B cell (primary cell): Measurements from ENCODE around the gene PRKCA. TPM values are rescaled to one million over a fixed set of nuclear protein-coding genes. Genes with fewer than 3 reads are reported as not detected.

Experiments used
- ATAC-seq: fragments of 200-7000 bp; cut with Tn5 transposase; one replicate; pipeline ENCODE4 v1.10.0; 2021; ENCODE audit warnings: low read depth, mild to moderate bottlenecking, moderate number of reproducible peaks, moderate library complexity
- CTCF ChIA-PET: fragments of 350-600 bp; sonication (Branson Sonifier 250); formaldehyde crosslinking; loops from one replicate; lab custom pipeline; 2021; ENCODE audit warnings: antibody characterized with exemption, inconsistent platforms; lab: Charles Lee
- POLR2A ChIA-PET: fragments of 350-600 bp; sonication (Branson Sonifier 250); formaldehyde crosslinking; loops from one replicate; lab custom pipeline; 2021; ENCODE audit warnings: antibody characterized with exemption; lab: Charles Lee
- DNase-seq: peaks from one replicate; pipeline ENCODE4 v3.0.0; 2013
- H2AFZ ChIP-seq: 2 replicates; pipeline ENCODE4 v1.6.1; 2012; ENCODE audit warnings: mild to moderate bottlenecking, low read depth, low read length; ENCODE audit not compliant: insufficient read depth, poor library complexity, severe bottlenecking
- H3K27ac ChIP-seq, 2 donors: 1 replicate in 1 of 2; 2 replicates in 1 of 2; pipeline ENCODE4 v1.5.1; 2012 to 2013; ENCODE audit warnings: low read length in 2 of 2, mild to moderate bottlenecking in 2 of 2, moderate library complexity in 1 of 2
- H3K27me3 ChIP-seq, 4 experiments: fragments of 200-600 bp in 1 of 4; sonication (generic) in 1 of 4; replicated peaks in 1 of 4; 1 replicate in 2 of 4; 2 replicates in 2 of 4; pipeline versions ENCODE4 v1.6.1 to v1.7.0; 2013 to 2016; ENCODE audit warnings: low read length in 3 of 4, mild to moderate bottlenecking in 2 of 4, mixed read lengths in 1 of 4, moderate library complexity in 1 of 4; ENCODE audit not compliant: insufficient read depth in 4 of 4, control insufficient read depth in 3 of 4; ENCODE audit errors: control extremely low read depth in 1 of 4
- H3K36me3 ChIP-seq, 2 experiments: replicated peaks in 1 of 2; 1 replicate in 1 of 2; 2 replicates in 1 of 2; pipeline versions ENCODE4 v1.6.1 to v1.7.1; 2013; ENCODE audit warnings: low read length in 1 of 2; ENCODE audit not compliant: insufficient read depth in 2 of 2, control insufficient read depth in 1 of 2; ENCODE audit errors: control extremely low read depth in 1 of 2, extremely low read depth in 1 of 2
- H3K4me1 ChIP-seq, 2 donors: fragments of 200-600 bp in 1 of 2; sonication (generic) in 1 of 2; 1 replicate in 1 of 2; 2 replicates in 1 of 2; pipeline versions ENCODE4 v1.5.1 to v1.6.1; 2013 to 2017; ENCODE audit warnings: low read length in 2 of 2; ENCODE audit not compliant: control insufficient read depth in 2 of 2, insufficient read depth in 2 of 2
- H3K4me2 ChIP-seq: replicated peaks from 2 replicates; pipeline ENCODE3; 2012; ENCODE audit warnings: mild to moderate bottlenecking, low read depth, low read length; ENCODE audit not compliant: poor library complexity, severe bottlenecking
- H3K4me3 ChIP-seq, 5 experiments: fragments of 200-600 bp in 1 of 5; sonication (generic) in 1 of 5; 1 replicate in 3 of 5; 2 replicates in 2 of 5; pipeline versions ENCODE4 v1.5.1 to v1.7.0; 2011 to 2016; ENCODE audit warnings: low read length in 4 of 5, mild to moderate bottlenecking in 4 of 5, low read depth in 2 of 5, control low read depth in 1 of 5, moderate library complexity in 1 of 5; ENCODE audit not compliant: insufficient read depth in 1 of 5; ENCODE audit errors: control extremely low read depth in 1 of 5, extremely low read depth in 1 of 5
- H3K79me2 ChIP-seq: fragments of 200-600 bp; sonication (generic); one replicate; pipeline ENCODE4 v1.6.0; 2016; ENCODE audit warnings: low read length; ENCODE audit not compliant: control insufficient read depth, insufficient read depth
- H3K9ac ChIP-seq: fragments of 200-600 bp; sonication (generic); 2 replicates; pipeline ENCODE4 v1.6.1; 2017; ENCODE audit warnings: mild to moderate bottlenecking, low read length, moderate library complexity
- H3K9me3 ChIP-seq, 3 donors: one replicate each; pipeline versions ENCODE4 v1.6.1 to v1.7.1; 2013; ENCODE audit warnings: low read length in 2 of 3; ENCODE audit not compliant: control insufficient read depth in 2 of 3, insufficient read depth in 1 of 3; ENCODE audit errors: control extremely low read depth in 1 of 3
- H4K20me1 ChIP-seq: 2 replicates; pipeline ENCODE4 v1.6.0; 2012; ENCODE audit warnings: mild to moderate bottlenecking, low read length; ENCODE audit not compliant: insufficient read depth, control insufficient read depth, poor library complexity, severe bottlenecking
- H3K27ac Mint-ChIP-seq: one replicate; pipeline ENCODE4 v1.8.0; 2021; ENCODE audit warnings: mixed read lengths
- H3K27me3 Mint-ChIP-seq: one replicate; pipeline ENCODE4 v1.8.0; 2021; ENCODE audit warnings: mixed read lengths
- H3K4me1 Mint-ChIP-seq: one replicate; pipeline ENCODE4 v1.8.0; 2021; ENCODE audit warnings: mixed read lengths
- H3K4me3 Mint-ChIP-seq: one replicate; pipeline ENCODE4 v1.8.0; 2021; ENCODE audit warnings: mixed read lengths
- H3K9me3 Mint-ChIP-seq: one replicate; pipeline ENCODE4 v1.8.0; 2022; ENCODE audit warnings: mixed read lengths; ENCODE audit not compliant: insufficient read depth
- CTCF ChIP-seq: fragments of 200-600 bp; IDR thresholded peaks from one replicate; pipeline ENCODE4 v1.8.0; 2022; ENCODE audit warnings: antibody characterized with exemption, mild to moderate bottlenecking
- EZH2 ChIP-seq: IDR thresholded peaks from 2 replicates; pipeline ENCODE4 v1.6.1; 2012; ENCODE audit warnings: borderline replicate concordance, low read depth, mild to moderate bottlenecking, moderate library complexity, low read length; ENCODE audit not compliant: insufficient read depth, poor library complexity, severe bottlenecking
- WGBS: methylation state at CpG from one replicate; pipeline ENCODE4 v1.1.5; 2013; ENCODE audit warnings: missing lambda C conversion rate; ENCODE audit not compliant: insufficient coverage; 5-methylcytosine and 5-hydroxymethylcytosine counted together
- intact Hi-C: fragments of 100-400 bp; cut with micrococcal nuclease; formaldehyde crosslinking; loops from one replicate; pipeline ENCODE4 v1.10.0; 2022
- polyA plus RNA-seq: library from polyadenylated mRNA; depleted of rRNA; stranded (reverse); fragments of >200 nt; gene quantifications from 2 replicates; pipeline ENCODE4 v1.2.3, GENCODE V29; 2012
- total RNA-seq, 2 donors: library from RNA; stranded (reverse); fragments of 120-200 nt in 1 of 2; gene quantifications; 1 replicate in 1 of 2; 2 replicates in 1 of 2; pipeline versions ENCODE4 v1.2.3 to v1.2.4, GENCODE V29; 2013 to 2022

Gene PRKCA
- total and polyA plus RNA-seq, 2 donors (not counting 1 experiment from before 2014, with no cell fraction given) = 0.33 to 7.7 TPM

DNA sequence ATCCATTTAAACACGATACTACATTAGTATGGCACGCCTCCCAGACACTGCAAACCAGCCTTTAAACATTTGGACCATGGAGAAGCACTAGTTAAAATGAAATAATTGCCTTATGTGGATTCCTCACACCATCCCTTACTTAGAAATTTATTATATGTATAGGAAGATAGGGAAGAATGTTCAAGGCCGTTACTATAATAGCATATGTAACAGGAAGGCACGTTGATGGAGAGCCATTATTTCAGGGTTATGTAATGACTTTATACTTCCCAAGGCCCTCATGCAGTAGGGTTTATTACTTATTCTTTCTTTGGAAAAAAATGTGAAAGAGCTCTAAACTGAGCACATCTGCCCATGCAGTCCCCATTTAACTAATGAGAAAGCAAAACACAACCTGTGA is 435.9 kb downstream of the PRKCA start:
- H3K9ac ChIP-seq = no peak overlapping the region
- no peak for TF ChIP-seq CTCF
- no peak for TF ChIP-seq EZH2
- H2AFZ ChIP-seq = no peak overlapping the region
- CTCF ChIA-PET = no interaction called here
- no peaks in the 10 kb centered on the region for H3K9me3 Mint-ChIP-seq
- H3K4me3 ChIP-seq = no peak overlapping the region
- H3K36me3 ChIP-seq = no peaks in the 10 kb centered on the region
- intact Hi-C loops = no loop called here
- no peak overlapping the region for H3K4me3 Mint-ChIP-seq
- H4K20me1 ChIP-seq = no peaks in the 10 kb centered on the region
- no peaks in the 10 kb centered on the region for H3K4me1 Mint-ChIP-seq
- no peak overlapping the region for H3K27ac Mint-ChIP-seq
- no peaks in the 10 kb centered on the region for H3K27me3 Mint-ChIP-seq
- H3K4me1 ChIP-seq = no peaks in the 10 kb centered on the region
- no peaks in the 10 kb centered on the region for H3K79me2 ChIP-seq
- no CpG with 5 or more reads among the region's 4 CpGs for WGBS
- no peak overlapping the region for H3K4me2 ChIP-seq
- H3K9me3 ChIP-seq = no peaks in the 10 kb centered on the region
- H3K27ac ChIP-seq = no peak overlapping the region
- POLR2A ChIA-PET = no interaction called here
- no peak for DNase-seq
- H3K27me3 ChIP-seq = no peaks in the 10 kb centered on the region
- no peak for ATAC-seq

- H3K4me3 ChIP-seq = no peak overlapping the region
- no peak for ATAC-seq
- H3K79me2 ChIP-seq = no peaks in the 10 kb centered on the region
- H3K27me3 Mint-ChIP-seq = no peaks in the 10 kb centered on the region
- H3K9ac ChIP-seq = no peak overlapping the region
- H3K36me3 ChIP-seq = no peaks in the 10 kb centered on the region
- no peak overlapping the region for H3K4me2 ChIP-seq
- no peaks in the 10 kb centered on the region for H4K20me1 ChIP-seq
- H3K4me1 ChIP-seq = no peaks in the 10 kb centered on the region
- no peak overlapping the region for H3K27ac Mint-ChIP-seq
- no peaks in the 10 kb centered on the region for H3K27me3 ChIP-seq
- no peaks in the 10 kb centered on the region for H3K9me3 ChIP-seq
- CTCF ChIA-PET = no interaction called here
- no peaks in the 10 kb centered on the region for H3K9me3 Mint-ChIP-seq
- WGBS = 70% methylated on average over 8 of the region's 8 CpGs
- intact Hi-C loops = no loop called here
- no peak overlapping the region for H3K4me3 Mint-ChIP-seq
- DNase-seq = no peak
- no peak for TF ChIP-seq CTCF
- no peak for TF ChIP-seq EZH2
- no peak overlapping the region for H3K27ac ChIP-seq
- POLR2A ChIA-PET = no interaction called here
- no peaks in the 10 kb centered on the region for H3K4me1 Mint-ChIP-seq
- no peak overlapping the region for H2AFZ ChIP-seq
Measured at GRCh38 chr17:66739553-66739952, 437.1 kb downstream of the PRKCA start.
